Fibroblast of lung (primary cell): ENCODE data around the gene LAPTM5.

Experiments used
- EZH2 ChIP-seq: IDR thresholded peaks from 2 replicates; pipeline ENCODE4 v1.5.1; 2012; ENCODE audit warnings: low read length, control low read depth, mild to moderate bottlenecking; ENCODE audit errors: missing control alignments
- TF ChIP-seq, protein P1 (sequence below), 2 donors: IDR thresholded peaks in 1 of 2; conservative IDR thresholded peaks in 1 of 2; 1 replicate in 1 of 2; 2 replicates in 1 of 2; pipeline ENCODE4 v1.5.1; 2011 to 2012; ENCODE audit warnings: low read length in 2 of 2, control low read depth in 1 of 2, inconsistent platforms in 1 of 2, low read depth in 1 of 2, mild to moderate bottlenecking in 1 of 2

DNA sequence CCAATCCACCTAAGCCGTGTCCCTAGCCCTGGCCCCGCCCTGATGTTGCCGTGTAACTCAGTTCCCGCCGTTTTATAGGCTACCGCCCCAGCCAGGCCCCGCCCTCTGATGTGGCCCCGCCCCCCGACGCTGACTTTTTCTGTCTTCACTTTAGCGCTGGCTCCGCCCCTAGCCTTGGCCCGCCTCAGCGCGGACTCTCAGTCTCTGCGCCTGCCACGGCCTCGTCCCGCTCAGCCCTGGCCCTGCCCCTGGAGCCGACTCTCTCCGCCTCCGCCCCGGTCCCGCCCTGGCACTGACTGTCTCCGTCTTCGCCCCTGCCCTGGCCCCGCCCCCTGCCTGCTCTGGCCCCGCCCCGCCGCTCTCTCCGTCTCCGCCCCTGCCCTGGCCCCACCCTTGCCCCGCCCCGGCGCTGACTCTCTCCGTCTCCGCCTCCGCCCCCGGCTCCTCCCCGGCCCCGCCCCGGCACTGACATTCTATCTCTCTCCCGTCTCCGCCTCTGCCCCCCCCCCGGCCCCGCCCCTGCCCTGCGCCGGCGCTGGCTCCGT lies 39.4 kb downstream of the LAPTM5 start:
- TF ChIP-seq, protein P1, sequence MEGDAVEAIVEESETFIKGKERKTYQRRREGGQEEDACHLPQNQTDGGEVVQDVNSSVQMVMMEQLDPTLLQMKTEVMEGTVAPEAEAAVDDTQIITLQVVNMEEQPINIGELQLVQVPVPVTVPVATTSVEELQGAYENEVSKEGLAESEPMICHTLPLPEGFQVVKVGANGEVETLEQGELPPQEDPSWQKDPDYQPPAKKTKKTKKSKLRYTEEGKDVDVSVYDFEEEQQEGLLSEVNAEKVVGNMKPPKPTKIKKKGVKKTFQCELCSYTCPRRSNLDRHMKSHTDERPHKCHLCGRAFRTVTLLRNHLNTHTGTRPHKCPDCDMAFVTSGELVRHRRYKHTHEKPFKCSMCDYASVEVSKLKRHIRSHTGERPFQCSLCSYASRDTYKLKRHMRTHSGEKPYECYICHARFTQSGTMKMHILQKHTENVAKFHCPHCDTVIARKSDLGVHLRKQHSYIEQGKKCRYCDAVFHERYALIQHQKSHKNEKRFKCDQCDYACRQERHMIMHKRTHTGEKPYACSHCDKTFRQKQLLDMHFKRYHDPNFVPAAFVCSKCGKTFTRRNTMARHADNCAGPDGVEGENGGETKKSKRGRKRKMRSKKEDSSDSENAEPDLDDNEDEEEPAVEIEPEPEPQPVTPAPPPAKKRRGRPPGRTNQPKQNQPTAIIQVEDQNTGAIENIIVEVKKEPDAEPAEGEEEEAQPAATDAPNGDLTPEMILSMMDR (conservative IDR thresholded peaks at IDR 0.05 in 1 of 2, IDR thresholded peaks at IDR 0.05 in 1 of 2; ENCODE audit: low read depth in 1 of 2, low read length in 2 of 2) = no peak
- no peak for TF ChIP-seq EZH2
